HG02938 (cell line): ENCODE data around the gene HDAC11.
A peak's percentile ranks its signal among the peaks of the same experiment; 100 is the strongest.
"Not testable (repeated sequence)": the region's sequence is repeated elsewhere in the genome, so short reads cannot be mapped to it uniquely, and the experiment has no call there.

Experiments used
- ATAC-seq: cut with Tn5 transposase; IDR thresholded peaks from one replicate; pipeline ENCODE4 v1.9.1; 2021; ENCODE audit warnings: mild to moderate bottlenecking, moderate library complexity; ENCODE audit not compliant: unreplicated experiment

The HDAC11 gene

GRCh38 chr3:13492976-13493866, 13.1 kb downstream of the HDAC11 start:
- ATAC-seq, result no peak

GRCh38 chr3:13493867-13494441, 13.8 kb downstream of the HDAC11 start:
- no peak for ATAC-seq

- no peak for ATAC-seq
Measured at GRCh38 chr3:13494463-13495350, 14.6 kb downstream of the HDAC11 start.

GRCh38 chr3:13495351-13495813, 15.3 kb downstream of the HDAC11 start:
- ATAC-seq, result no peak

- peak; percentile 73 for ATAC-seq
Measured at GRCh38 chr3:13495921-13496723, 16.0 kb downstream of the HDAC11 start.

- no peak for ATAC-seq
Measured at GRCh38 chr3:13496879-13497278, 16.8 kb downstream of the HDAC11 start.

GRCh38 chr3:13497386-13497785, 17.3 kb downstream of the HDAC11 start:
- no peak for ATAC-seq

GRCh38 chr3:13498354-13499060, 18.4 kb downstream of the HDAC11 start:
- no peak for ATAC-seq

- not testable (repeated sequence) for ATAC-seq
Measured at GRCh38 chr3:13499246-13499645, 19.1 kb downstream of the HDAC11 start.

GRCh38 chr3:13500133-13500885, 20.2 kb downstream of the HDAC11 start:
- no peak for ATAC-seq

- ATAC-seq, result no peak
Measured at GRCh38 chr3:13501056-13501455, 20.9 kb downstream of the HDAC11 start.

- no peak for ATAC-seq
Measured at GRCh38 chr3:13501521-13501920, 21.4 kb downstream of the HDAC11 start.

- ATAC-seq, result no peak
Measured at GRCh38 chr3:13501958-13502790, 22.1 kb downstream of the HDAC11 start.

- ATAC-seq, result no peak
Measured at GRCh38 chr3:13502791-13503060, 22.6 kb downstream of the HDAC11 start.

GRCh38 chr3:13504161-13504831, 24.2 kb downstream of the HDAC11 start:
- ATAC-seq, result no peak

- ATAC-seq, result no peak
Measured at GRCh38 chr3:13505147-13506130, 25.3 kb downstream of the HDAC11 start.

GRCh38 chr3:13506239-13506638, 26.1 kb downstream of the HDAC11 start:
- no peak for ATAC-seq
